Measurements from ENCODE around the gene KRTAP5-2.

- no peak for TF ChIP-seq SUZ12 (IDR thresholded peaks at IDR 0.05; ENCODE audit: extremely low read depth, insufficient read depth, insufficient read length)
- TF ChIP-seq YY1 (IDR thresholded peaks at IDR 0.05; ENCODE audit: insufficient read depth, insufficient read length): no peak
- TF ChIP-seq ZNF274 (IDR thresholded peaks at IDR 0.05; ENCODE audit: low read depth, low read length): no peak
These were observed 37.3 kb downstream of the KRTAP5-2 start for GRCh38 chr11:1560649-1561251.

Measured in NT2/D1 (cell line).